K562 (cell line): ENCODE results near the gene RDH5. TPM values are rescaled to one million over a fixed set of nuclear protein-coding genes. Genes with fewer than 3 reads are reported as not detected.

Source experiments
- BCOR ChIP-seq: fragments of 450-650 bp; IDR thresholded peaks from 2 replicates; pipeline ENCODE4 v1.6.1; 2016
- CHD1 ChIP-seq: fragments of 200-600 bp; sonication (generic); IDR thresholded peaks from one replicate; pipeline ENCODE4 v1.6.1; 2012; ENCODE audit warnings: mild to moderate bottlenecking, moderate library complexity, low read length, inconsistent platforms
- CXXC5 ChIP-seq: fragments of 250-450 bp; sonication (Bioruptor Pico); IDR thresholded peaks from 2 replicates; pipeline ENCODE4 v1.8.0; 2022; ENCODE audit warnings: inconsistent platforms, mild to moderate bottlenecking, moderate library complexity
- EWSR1 ChIP-seq: fragments of 450-650 bp; IDR thresholded peaks from 2 replicates; pipeline ENCODE4 v1.6.1; 2018; ENCODE audit warnings: borderline replicate concordance, mild to moderate bottlenecking, low read depth, moderate library complexity; ENCODE audit not compliant: partially characterized antibody
- KDM5B ChIP-seq: fragments of 200-600 bp; sonication (generic); IDR thresholded peaks from 2 replicates; pipeline ENCODE4 v1.6.1; 2012; ENCODE audit warnings: low read depth, mild to moderate bottlenecking, moderate library complexity, low read length, control low read depth, inconsistent platforms; ENCODE audit not compliant: insufficient replicate concordance
- MAZ ChIP-seq, 2 experiments: fragments of 450-650 bp in 1 of 2; sonication (generic) in 1 of 2; formaldehyde crosslinking; IDR thresholded peaks in 1 of 2; conservative IDR thresholded peaks in 1 of 2; 2 replicates each; pipeline versions ENCODE4 v1.4.0 to v1.5.0; 2020; ENCODE audit warnings: mild to moderate bottlenecking in 1 of 2, missing genetic modification reagents in 1 of 2
- MTA3 ChIP-seq: fragments of 450-650 bp; formaldehyde crosslinking; IDR thresholded peaks from 2 replicates; pipeline ENCODE4 v1.6.1; 2017; ENCODE audit warnings: mild to moderate bottlenecking, borderline replicate concordance
- MYC ChIP-seq, 2 experiments: fragments of 250-450 bp in 1 of 2; sonication (Bioruptor Pico) in 1 of 2; IDR thresholded peaks; 2 replicates each; pipeline versions ENCODE4 v1.5.1 to v1.6.1; 2012 to 2021; ENCODE audit warnings: low read depth in 2 of 2, borderline replicate concordance in 1 of 2, improper control_type of control experiment in 1 of 2, low read length in 1 of 2, mild to moderate bottlenecking in 1 of 2, moderate library complexity in 1 of 2
- NRF1 ChIP-seq, 2 experiments: fragments of 450-650 bp; IDR thresholded peaks in 1 of 2; conservative IDR thresholded peaks in 1 of 2; 2 replicates each; pipeline ENCODE4 v1.6.1; 2014; ENCODE audit warnings: mild to moderate bottlenecking in 2 of 2
- PHF8 ChIP-seq: fragments of 200-600 bp; sonication (generic); IDR thresholded peaks from 2 replicates; pipeline ENCODE4 v1.6.1; 2012; ENCODE audit warnings: mixed run types, mild to moderate bottlenecking, inconsistent platforms, low read length, moderate library complexity, borderline replicate concordance
- POLR2G ChIP-seq: fragments of 200-400 bp; formaldehyde crosslinking; IDR thresholded peaks from 2 replicates; pipeline ENCODE4 v1.6.1; 2017; ENCODE audit warnings: low read depth, mild to moderate bottlenecking, antibody characterized with exemption, low read length, moderate library complexity
- RB1 ChIP-seq: fragments of 450-650 bp; IDR thresholded peaks from 2 replicates; pipeline ENCODE4 v1.6.1; 2017; ENCODE audit warnings: low read depth, mild to moderate bottlenecking
- SIRT6 ChIP-seq: IDR thresholded peaks from one replicate; pipeline ENCODE4 v1.6.1; 2012; ENCODE audit warnings: low read depth, mild to moderate bottlenecking, control low read depth, inconsistent platforms, low read length, moderate library complexity
- SMAD4 ChIP-seq: fragments of 250-450 bp; sonication (Bioruptor Pico); conservative IDR thresholded peaks from 2 replicates; pipeline ENCODE4 v1.8.0; 2021; ENCODE audit warnings: inconsistent platforms, mild to moderate bottlenecking, moderate library complexity
- SMARCC2 ChIP-seq: fragments of 450-650 bp; IDR thresholded peaks from 2 replicates; pipeline ENCODE4 v1.6.1; 2017; ENCODE audit warnings: antibody characterized with exemption, moderate library complexity, mild to moderate bottlenecking, low read depth
- STAT5B ChIP-seq: fragments of 250-450 bp; sonication (Bioruptor Pico); IDR thresholded peaks from 2 replicates; pipeline ENCODE4 v1.8.0; 2021; ENCODE audit warnings: mild to moderate bottlenecking, inconsistent platforms
- TBP ChIP-seq: optimal IDR thresholded peaks from 2 replicates; pipeline ENCODE3; 2011; ENCODE audit warnings: low read depth, low read length, improper control_type of control experiment
- ZC3H8 ChIP-seq: fragments of 450-650 bp; IDR thresholded peaks from 2 replicates; pipeline ENCODE4 v1.6.1; 2017
- ZFPM2 ChIP-seq: fragments of 250-450 bp; sonication (Bioruptor Pico); IDR thresholded peaks from 2 replicates; pipeline ENCODE4 v1.5.1; 2022; ENCODE audit warnings: mild to moderate bottlenecking
- ZNF263 ChIP-seq: sonication (generic); formaldehyde crosslinking; IDR thresholded peaks from 2 replicates; pipeline ENCODE4 v1.8.0; 2022; ENCODE audit warnings: mild to moderate bottlenecking, missing genetic modification reagents, borderline replicate concordance
- ZNF436 ChIP-seq: fragments of 250-450, 450-650 bp; sonication (Bioruptor Pico); formaldehyde crosslinking; IDR thresholded peaks from 2 replicates; pipeline ENCODE4 v1.7.0; 2020; ENCODE audit warnings: mild to moderate bottlenecking
- ZNF511 ChIP-seq: sonication (generic); formaldehyde crosslinking; IDR thresholded peaks from 2 replicates; pipeline ENCODE4 v1.8.0; 2022; ENCODE audit warnings: mild to moderate bottlenecking, missing genetic modification reagents
- polyA plus RNA-seq, 8 experiments: library from polyadenylated mRNA; depleted of rRNA in 4 of 8; stranded (reverse) in 5 of 8; unstranded in 3 of 8; fragments of >200 nt; fragmentation: Nextera tagmentation in 2 of 8; fragmentation: Illumina TruSeq in 1 of 8; extraction: Ambion mirVana in 2 of 8; extraction: Trizol in 1 of 8; gene quantifications; 2 replicates each; pipeline versions ENCODE4 v1.2.1 to v1.2.3, GENCODE V29; 2011 to 2014; ENCODE audit warnings: inconsistent platforms in 1 of 8, missing spikeins in 1 of 8
- total RNA-seq, 7 experiments: library from RNA; depleted of rRNA in 6 of 7; stranded (reverse); fragments of >200 nt in 6 of 7; fragmentation: Illumina TruSeq in 2 of 7; extraction: Trizol in 2 of 7; gene quantifications; 2 replicates each; pipeline versions ENCODE4 v1.2.1 to v1.2.3, GENCODE V29; 2011 to 2021; ENCODE audit warnings: low replicate concordance in 1 of 7
- TF ChIP-seq, protein P1 (sequence below), 3 experiments: fragments of 200-800 bp in 1 of 3; fragments of 250-450 bp in 1 of 3; fragments of 450-650 bp in 1 of 3; sonication (Bioruptor Pico) in 1 of 3; sonication (Bioruptor generic) in 1 of 3; formaldehyde crosslinking in 1 of 3; IDR thresholded peaks; 2 replicates each; pipeline versions ENCODE4 v1.6.1 to v1.8.0; 2016 to 2022; ENCODE audit warnings: mild to moderate bottlenecking in 2 of 3, missing genetic modification characterization in 2 of 3, missing compliant biosample characterization in 1 of 3, moderate library complexity in 1 of 3

Gene RDH5
- total and polyA plus RNA-seq, 9 of the 15 experiments (the other 6 are each of a cell fraction or from before 2014, with no cell fraction given), result 0.28 to 2.0 (median 1.1) TPM; not detected in 1

DNA sequence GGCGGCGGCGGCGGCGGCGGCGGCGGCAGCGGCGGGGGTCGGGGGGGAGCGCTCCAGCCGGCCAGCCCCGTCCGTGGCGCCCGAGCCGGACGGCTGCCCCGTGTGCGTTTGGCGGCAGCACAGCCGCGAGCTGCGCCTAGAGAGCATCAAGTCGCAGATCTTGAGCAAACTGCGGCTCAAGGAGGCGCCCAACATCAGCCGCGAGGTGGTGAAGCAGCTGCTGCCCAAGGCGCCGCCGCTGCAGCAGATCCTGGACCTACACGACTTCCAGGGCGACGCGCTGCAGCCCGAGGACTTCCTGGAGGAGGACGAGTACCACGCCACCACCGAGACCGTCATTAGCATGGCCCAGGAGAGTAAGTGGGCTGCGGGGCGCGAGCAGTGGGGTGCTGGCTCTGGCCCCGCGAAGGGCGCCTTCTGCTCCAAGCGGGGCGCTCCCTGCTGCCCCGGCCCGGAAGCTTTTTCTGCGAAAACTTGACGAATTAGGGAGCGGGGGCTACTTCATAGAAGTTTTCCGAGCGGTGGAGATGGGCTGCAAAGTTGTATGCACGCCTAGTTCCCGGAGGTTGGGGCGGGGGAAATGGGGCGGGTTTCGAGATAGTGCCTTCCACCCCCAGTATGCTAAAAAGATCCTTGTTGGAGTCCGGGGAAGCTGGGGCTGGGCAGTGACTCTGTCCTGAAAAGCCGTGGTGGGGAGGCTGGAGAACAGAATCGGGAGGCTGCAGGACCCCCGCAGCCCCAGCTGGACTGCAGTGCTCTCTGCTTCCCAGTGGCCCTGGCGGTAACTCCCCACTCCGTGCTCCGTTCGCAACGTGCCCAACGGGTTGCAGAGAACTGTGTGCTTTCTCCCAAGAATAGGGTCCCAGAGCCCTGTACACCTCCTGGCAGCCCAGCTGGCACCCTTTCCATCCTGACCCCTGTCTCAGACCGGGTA is 23.5 kb downstream of the RDH5 start (continued):
- peak; percentile 86 for TF ChIP-seq ZNF436 (CRISPR knock-in tag)
- TF ChIP-seq SIRT6, result no peak
- no peak for TF ChIP-seq ZFPM2 (CRISPR knock-in tag)
- 0 out of 2 replicates have a peak, but pooled peaks have one; percentile 46 for TF ChIP-seq MTA3
- 0 out of 2 replicates have a peak, but pooled peaks have one; percentile 17 for TF ChIP-seq ZNF511 (CRISPR knock-in tag)
- TF ChIP-seq STAT5B, result no peak
- peak; percentile 71 for TF ChIP-seq CHD1
- TF ChIP-seq TBP, result peak; percentile 20
- TF ChIP-seq EWSR1, result no peak
- TF ChIP-seq MAZ (CRISPR knock-in tag; conservative IDR thresholded peaks at IDR 0.05 in 1 of 2, IDR thresholded peaks at IDR 0.05 in 1 of 2), result peak in 1 of 2 experiments; percentile 56; a peak in 1 of 4 replicates
- peak; percentile 54 for TF ChIP-seq MYC (IDR thresholded peaks at IDR 0.05; ENCODE audit: low read depth, low read length)
- no peak for TF ChIP-seq MYC (CRISPR knock-in tag; IDR thresholded peaks at IDR 0.05; ENCODE audit: borderline replicate concordance, low read depth)
- TF ChIP-seq NRF1 (conservative IDR thresholded peaks at IDR 0.05 in 1 of 2, IDR thresholded peaks at IDR 0.05 in 1 of 2), result peak; percentile 63 to 71
- TF ChIP-seq PHF8, result peak; percentile 32; the same call in 1 of the 2 replicates
- TF ChIP-seq, protein P1, sequence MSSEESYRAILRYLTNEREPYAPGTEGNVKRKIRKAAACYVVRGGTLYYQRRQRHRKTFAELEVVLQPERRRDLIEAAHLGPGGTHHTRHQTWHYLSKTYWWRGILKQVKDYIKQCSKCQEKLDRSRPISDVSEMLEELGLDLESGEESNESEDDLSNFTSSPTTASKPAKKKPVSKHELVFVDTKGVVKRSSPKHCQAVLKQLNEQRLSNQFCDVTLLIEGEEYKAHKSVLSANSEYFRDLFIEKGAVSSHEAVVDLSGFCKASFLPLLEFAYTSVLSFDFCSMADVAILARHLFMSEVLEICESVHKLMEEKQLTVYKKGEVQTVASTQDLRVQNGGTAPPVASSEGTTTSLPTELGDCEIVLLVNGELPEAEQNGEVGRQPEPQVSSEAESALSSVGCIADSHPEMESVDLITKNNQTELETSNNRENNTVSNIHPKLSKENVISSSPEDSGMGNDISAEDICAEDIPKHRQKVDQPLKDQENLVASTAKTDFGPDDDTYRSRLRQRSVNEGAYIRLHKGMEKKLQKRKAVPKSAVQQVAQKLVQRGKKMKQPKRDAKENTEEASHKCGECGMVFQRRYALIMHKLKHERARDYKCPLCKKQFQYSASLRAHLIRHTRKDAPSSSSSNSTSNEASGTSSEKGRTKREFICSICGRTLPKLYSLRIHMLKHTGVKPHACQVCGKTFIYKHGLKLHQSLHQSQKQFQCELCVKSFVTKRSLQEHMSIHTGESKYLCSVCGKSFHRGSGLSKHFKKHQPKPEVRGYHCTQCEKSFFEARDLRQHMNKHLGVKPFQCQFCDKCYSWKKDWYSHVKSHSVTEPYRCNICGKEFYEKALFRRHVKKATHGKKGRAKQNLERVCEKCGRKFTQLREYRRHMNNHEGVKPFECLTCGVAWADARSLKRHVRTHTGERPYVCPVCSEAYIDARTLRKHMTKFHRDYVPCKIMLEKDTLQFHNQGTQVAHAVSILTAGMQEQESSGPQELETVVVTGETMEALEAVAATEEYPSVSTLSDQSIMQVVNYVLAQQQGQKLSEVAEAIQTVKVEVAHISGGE (CRISPR knock-in tag; IDR thresholded peaks at IDR 0.05), result peak in 1 of 3 experiments; percentile 58; a peak in 1 of 6 replicates
- peak; percentile 29; the same call in 1 of the 2 replicates for TF ChIP-seq ZNF263 (CRISPR knock-in tag)
- TF ChIP-seq POLR2G, result peak; percentile 80
- TF ChIP-seq CXXC5, result peak; percentile 59
- no peak for TF ChIP-seq SMARCC2
- 0 out of 2 replicates have a peak, but pooled peaks have one; percentile 49 for TF ChIP-seq SMAD4
- TF ChIP-seq BCOR, result peak; percentile 88
- peak; percentile 51 for TF ChIP-seq KDM5B
- peak; percentile 42; the same call in 1 of the 2 replicates for TF ChIP-seq RB1
- TF ChIP-seq ZC3H8, result no peak
